Activated CD8-positive, alpha-beta memory T cell treated with anti-CD3 and anti-CD28 coated beads for 1 hour (primary cell): ENCODE data around the gene SORCS1.
"Not testable (repeated sequence)": the region's sequence is repeated elsewhere in the genome, so short reads cannot be mapped to it uniquely, and the experiment has no call there.

ENCODE experiments used
- DNase-seq, 2 donors: peaks; one replicate each; pipeline ENCODE4 v3.0.0-alpha.2; 2020; ENCODE audit warnings: low read depth in 1 of 2; ENCODE audit errors: extremely low read depth in 1 of 2

Gene SORCS1

DNA sequence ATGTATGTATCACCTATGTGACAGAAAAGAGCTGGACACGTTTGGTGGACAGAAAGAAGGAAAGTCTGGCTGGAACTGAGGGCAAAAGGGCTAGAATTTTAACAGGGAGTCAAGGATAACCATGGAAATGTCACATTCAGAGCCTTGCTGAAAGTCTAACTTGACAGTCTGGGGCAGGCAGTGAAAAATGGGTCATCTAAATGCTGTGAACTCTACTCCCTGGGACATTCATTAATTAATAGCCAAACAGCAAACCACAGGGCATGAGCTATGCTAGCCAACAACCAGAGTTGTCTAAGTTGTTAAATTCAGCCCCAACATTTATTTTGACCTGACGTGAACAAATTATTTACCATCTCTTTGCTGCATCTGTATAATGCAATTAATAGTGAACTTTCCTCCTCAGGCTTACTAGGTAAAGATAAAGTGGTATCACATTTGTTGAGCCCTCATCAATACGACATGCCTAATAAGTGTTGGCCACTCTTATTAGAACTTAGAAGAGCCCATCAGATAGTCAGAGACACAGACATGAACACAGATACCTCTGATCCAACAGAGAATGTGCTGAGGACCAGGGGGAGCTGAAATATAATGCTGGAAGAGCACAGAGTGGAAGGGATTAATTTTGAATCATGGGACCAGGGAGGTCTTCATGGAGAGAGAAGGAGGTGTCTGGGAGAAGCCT is 109.9 kb downstream of the SORCS1 start:
- DNase-seq, result no peak

DNA sequence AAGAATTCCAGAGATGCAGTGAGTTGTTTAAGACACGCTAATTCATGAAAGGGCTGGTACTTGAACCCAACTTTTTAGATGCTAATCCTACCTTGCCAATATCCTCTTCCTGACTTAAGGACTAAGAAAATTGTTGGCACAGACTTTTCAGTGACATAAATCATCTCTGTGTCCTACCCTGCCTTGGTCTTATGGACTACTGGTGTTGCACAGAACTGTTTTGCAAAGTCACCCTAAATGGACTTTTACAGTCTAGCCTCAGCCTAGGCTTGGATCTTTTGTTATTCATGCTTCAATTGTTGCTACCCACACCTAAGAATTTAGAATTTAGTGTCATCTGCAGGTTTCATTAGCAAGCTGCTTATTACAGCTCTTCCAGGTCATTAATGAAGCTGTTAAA is 112.7 kb downstream of the SORCS1 start:
- no peak for DNase-seq

DNA sequence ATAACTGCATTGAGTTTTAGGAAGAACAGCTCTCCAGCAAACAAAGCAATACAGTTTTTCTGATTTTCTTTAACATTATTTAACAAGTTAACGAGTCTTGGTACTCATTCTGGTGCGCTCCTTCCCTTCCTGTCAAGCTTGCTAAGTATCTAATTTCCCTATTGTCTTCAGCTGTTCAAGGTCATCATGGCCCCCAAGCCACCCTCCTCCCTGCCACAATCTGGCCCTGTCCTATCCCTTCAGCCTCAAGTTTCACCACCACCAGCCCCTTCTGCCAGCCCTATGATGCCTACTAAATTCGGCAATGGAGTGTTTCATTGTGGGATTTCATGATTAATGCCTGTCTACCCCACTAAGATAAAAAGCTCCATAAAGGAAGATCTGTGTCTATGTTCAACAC is 121.0 kb downstream of the SORCS1 start:
- DNase-seq, result no peak

DNA sequence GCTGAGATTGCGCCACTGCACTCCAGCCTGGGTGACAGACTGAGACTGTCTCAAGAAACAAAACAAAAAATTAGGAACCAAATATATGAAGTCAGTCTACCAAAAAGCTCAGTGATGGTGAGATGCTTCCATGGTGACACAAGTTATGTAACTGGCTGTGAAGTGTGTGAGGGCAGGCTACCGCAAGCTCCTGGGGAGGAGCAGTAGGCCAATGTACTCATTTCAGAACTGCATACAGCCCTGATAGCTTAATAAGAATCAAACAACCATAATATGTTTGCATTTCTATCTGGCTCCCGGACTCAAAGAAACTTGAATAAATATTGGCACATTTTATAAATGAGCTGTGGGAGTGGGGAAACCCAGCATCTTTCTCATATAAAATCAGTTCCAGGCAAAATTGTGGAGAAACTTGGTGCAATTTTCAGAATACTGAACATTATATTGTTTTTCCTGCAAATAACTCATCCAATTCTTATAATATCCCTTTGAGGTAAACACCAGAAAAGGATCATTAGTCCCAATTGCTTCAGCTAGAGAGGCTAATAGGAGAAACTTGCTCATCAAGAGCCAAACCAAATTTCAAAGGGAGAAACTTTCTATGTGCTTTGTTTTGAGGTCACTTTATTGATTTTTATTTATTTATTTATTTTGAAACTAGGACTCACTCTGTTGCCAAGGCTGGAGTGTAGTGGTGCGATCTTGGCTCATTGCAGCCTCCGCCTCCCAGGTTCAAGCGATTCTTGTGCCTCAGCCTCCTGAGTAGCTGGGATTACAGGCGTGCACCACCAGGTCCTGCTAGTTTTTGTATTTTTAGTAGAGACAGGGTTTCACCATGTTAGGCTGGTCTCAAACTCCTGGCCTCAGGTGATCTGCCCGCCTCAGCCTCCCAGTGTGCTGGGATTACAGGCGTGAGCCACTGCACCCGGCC is 127.0 kb downstream of the SORCS1 start:
- DNase-seq, result no peak

DNA sequence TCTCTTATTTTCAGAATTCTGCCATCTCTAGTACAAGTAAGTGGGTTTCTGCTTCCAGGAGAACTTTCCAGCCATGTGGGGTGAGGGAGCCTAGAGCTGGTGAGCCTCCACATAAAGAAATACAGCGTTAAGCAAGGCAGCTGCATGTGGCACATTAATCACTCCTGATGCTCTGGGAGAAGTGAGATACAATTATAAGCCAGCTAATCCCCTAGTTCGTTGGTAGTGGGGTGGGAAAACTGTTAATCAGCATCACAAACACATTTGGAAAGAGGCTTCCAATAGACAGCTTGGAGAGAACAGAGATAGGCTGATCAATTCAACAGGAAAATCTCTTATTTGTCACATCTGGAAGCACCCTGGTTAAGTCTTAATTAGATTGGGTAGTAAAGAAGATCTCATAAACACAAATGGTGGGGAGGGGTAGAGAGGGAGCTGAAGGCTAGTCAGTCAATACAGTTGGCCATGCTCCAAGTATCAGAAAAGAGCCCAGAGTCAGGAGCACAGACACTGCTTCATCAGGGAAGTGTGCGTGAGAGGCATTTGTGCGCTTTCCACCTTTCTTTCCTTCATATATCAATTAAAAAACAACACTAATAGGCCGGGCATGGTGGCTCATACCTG is 130.6 kb downstream of the SORCS1 start:
- no peak for DNase-seq

DNA sequence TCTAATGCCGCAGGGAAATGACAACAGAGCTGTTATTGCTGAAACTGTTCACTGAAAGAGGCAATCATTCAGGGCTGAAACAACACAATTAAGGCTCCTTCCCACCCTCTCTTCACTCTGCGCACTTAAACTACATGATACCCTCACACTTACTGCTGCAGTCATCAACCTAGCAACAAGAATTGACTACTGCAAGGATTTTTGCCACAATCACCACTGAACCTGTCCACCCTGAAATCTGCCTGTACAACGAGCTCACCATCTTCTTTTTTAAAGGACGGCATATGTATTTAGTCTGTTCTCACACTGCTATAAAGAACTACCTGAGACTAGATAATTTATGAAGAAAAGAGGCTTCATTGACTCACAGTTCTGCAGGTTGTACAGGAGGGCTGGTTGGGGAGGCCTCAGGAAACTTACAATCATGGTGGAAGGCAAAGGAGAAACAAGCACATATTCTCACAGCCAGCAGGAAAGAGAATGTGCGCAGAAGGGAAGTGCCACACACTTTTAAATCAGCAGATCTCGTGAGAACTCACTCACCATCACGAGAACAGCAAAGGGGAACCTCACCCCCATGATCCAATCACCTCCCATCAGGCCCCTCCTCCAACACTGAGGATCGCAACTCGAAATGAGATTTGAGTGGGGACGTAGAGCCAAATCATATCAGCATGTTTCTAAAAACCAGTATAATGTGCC is 131.7 kb downstream of the SORCS1 start:
- no peak for DNase-seq

DNA sequence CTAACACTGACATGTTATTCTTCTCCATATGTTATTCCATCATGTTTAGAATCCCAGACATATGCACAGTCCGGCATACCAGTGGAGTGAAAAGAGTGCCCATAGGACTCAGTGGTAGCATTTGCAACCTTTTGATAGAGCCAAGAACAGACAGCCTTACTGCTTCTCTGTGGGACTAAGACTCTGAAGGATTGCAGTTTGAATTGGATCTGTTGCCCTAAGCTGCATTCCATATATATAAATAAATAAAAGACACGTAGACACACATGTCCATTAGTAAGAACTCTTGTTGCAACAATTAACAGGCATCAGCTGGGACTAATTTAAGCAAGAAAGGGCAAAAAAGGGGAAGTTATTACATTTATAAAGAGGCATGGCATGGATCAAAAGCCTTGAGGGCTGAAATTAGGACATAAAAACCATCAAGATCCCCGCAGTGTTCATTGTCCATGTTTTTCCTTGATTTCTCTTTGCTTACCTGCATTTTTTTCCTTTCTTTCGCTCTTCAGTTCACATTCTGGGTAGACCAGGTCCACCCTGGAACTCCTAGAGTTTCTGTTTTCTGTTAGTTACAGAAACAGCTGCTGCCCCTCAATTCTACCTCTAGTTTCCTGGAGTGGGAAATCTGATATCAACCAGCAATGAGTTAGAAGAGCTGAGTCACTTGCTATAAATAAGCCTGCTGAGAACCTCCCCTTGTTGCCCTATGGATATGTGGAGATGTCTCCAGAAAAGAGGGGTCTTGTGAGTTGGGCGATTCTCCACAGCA is 132.4 kb downstream of the SORCS1 start:
- DNase-seq, result no peak

DNA sequence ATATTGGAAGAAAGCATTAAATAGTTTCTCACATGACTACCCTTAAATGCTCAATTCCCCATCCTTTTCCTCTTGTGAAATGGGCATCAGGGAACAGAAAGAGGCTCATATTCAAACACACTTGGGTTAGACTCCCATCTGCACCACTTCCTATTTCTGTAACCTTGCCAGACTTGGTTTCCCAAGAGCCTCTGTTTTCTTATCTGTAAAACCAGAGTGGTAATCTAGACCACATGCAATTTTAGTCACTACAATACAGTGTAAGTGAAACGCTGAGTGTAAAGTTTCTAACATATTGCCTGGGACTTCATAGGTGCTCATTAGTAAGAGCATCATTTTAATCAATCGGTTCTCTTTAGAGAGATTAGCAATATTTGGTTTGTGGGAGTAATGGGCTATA is 136.3 kb downstream of the SORCS1 start:
- no peak for DNase-seq

DNA sequence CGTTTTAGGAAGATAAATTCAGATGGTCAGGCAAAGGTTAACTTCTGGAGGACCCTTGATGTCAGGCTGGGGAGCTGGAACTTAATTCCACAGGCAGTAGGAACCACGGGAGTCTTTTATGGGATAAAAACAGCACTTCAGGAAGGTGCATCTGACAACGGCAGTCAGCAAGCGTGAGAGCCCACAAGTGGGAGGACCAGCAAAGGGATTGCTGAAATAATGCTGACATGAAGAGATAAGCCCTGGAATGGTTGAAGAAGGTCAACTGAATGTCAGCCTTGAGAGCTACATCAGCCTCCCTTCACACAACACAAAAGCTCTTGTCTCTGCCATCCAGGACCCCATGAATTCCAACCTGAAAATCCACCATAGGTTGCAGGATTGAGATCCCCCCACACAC is 138.8 kb downstream of the SORCS1 start:
- no peak for DNase-seq

DNA sequence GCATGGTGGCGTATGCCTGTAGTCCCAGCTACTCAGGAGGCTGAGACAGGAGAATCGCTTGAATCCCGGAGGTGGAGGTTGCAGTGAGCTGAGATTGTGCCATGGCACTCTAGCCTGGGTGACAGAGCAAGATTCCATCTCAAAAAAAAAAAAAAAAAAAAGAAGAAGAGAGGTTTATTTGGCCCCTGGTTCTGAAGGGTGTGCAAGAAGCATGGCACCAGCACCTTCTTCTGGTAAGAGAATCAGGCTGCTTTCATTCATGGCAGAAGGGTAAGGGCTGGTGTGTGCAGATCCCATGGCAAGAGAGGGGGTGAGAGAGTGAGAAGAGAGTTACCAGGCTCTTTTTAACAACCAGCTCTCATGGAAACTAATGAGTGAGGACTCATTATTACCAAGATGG is 140.5 kb downstream of the SORCS1 start:
- not testable (repeated sequence) for DNase-seq

DNA sequence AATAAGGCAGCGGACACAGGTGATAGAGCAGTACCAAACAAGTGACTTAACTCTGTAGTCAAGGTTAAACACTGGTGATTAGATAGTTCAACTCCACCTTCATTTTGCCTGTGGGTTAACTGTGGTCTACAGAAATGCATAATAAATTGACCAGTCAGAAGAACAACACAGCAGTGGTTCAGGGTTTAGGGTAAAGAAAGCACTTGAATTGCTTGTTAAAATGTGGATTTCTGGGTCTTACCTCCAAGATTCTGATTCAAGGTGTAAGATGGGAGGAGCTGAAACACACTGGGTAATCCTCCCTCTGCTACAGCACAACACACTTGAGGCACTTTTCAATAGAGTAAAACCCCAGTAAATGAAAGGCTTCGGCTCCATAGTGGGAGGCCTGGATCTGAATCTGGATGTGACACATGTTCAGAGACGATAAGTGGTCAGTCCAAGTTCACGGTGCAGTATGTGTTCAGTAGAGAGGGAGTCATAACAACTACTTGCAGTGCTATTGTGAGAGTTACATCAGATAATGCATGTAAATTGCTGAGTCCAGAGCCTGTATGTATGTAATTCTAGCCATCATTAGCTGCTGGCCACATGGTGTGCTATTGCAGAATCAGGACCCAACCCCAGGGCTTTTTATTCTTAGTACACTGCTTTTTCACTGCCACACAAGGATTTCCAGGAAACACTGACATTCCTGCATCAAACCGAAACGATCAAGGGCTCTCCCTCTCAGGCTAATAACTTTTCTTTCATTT is 141.7 kb downstream of the SORCS1 start:
- no peak for DNase-seq

DNA sequence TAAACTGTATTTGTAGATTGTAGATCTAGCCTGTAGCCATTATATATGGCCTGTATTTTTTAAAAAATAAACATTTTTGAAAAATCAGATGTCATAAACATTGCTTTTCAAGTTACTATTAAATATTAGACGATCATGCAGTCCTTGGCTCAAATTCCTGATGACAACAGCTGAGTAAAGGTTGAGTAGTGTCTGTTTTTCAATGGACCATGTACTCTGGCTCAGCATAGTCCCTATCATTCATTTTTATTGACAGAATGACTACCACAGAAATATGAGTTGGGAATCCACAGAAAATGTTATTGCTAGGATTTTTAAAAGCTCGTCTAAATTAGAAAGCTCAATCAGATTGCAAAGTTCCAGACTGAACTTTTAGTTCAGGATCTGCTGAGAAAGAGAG is 145.4 kb downstream of the SORCS1 start:
- DNase-seq, result no peak

DNA sequence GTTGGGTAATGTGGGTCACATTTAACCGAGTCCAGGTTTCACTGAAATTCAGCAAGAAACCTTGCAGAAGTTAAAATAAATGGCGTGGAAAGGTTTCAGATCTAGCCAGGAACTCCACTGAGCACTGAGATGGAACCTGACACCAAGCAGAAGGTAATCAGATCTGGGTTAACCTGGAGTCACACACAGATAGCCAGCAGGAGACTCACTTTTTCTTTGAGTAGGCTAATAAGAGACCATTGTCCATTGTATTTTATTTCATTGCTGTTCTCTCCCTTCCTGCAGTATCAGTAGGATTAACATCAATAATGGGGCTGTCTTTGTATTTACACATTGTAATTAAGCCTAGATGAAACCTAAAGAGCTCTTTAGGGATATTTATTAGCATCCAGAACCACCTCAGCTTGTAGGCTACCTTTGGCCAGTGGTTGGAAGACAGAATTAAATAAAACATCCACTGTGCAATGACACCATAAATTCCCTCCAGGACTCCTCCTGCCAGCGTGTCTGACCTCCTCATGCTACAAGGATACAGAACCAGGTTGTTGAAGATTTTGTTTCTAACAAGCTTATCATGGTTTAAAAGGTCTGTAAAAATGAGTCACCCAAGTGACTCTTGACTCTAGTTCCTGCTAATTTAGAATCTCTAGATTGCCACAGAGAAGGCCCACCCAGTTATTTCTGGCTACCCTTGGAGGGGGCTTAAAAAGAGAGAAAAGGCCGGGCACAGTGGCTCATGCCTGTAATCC is 151.1 kb downstream of the SORCS1 start:
- no peak for DNase-seq

DNA sequence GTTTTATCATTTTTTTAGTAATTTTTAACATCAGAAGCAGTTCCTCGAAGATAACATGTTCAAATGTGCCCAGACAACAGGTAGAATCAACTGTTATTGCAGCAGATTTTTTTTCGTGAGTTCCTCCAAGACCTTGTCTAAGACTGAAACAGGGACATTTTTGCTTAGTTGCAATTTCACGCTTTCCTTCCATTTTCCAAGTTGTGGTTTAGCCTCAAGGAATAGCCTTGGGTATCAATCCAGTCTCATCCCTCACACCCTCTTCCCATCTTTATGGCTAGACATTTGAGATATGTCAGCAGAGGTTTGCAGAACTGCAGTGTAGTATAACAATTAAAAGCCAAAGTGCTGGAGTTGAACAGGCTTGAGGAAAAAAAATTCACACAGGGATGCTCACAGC is 152.5 kb downstream of the SORCS1 start:
- no peak for DNase-seq

DNA sequence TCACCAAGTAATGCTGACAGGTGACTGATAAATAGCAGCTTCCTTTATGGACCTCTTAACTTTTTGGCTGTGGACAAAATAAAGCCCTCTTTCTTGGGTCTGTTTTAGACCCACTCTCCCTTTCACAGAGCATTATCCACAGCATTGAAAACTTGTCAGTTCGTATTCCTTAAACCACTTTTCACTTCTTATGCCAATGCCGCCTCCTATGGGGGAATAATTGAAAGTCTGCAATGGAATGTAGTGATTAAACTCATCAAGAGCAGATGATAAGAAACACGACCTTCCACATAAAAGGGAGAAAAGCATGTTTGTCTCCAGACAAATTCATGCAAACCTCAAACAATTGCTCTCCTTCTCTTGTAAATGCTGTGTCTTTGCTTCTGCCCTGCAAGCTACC is 153.4 kb downstream of the SORCS1 start:
- no peak for DNase-seq

DNA sequence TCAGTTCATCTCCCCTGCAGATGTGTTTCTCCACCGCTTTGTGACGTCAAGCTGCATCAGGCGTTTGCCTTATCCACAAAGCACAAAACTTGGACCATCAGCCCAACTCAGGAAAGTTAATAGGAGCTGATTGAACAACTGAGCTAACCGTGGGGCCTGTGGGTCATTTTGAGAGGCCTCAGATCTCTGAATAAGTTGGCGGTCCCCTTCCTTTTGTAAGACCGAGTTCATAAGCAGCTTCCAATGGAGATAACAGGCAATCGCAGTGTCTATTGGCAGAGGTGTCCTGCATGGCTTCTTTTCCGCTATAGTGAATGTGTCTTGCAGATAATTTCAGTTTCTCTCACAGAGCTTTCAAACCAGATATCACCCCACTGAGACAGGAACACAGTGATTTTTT is 154.0 kb downstream of the SORCS1 start:
- no peak for DNase-seq

DNA sequence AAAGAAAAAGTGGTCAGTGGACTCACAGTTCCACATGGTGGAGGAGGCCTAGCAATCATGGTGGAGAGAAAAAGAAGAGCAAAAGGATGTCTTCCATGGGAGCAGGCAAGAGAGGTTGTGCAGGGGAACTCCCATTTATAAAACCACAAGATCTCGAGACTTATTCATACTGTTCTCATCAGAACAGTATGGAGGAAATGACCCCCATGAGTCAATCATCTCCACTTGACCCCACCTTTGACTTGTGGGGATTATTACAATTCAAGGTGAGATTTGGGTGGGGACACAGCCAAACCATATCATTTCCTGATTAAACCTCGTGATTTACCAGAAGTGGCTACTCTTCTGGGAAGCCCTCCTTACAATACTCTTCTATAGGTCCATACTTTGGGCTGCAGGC is 160.1 kb downstream of the SORCS1 start:
- no peak for DNase-seq

DNA sequence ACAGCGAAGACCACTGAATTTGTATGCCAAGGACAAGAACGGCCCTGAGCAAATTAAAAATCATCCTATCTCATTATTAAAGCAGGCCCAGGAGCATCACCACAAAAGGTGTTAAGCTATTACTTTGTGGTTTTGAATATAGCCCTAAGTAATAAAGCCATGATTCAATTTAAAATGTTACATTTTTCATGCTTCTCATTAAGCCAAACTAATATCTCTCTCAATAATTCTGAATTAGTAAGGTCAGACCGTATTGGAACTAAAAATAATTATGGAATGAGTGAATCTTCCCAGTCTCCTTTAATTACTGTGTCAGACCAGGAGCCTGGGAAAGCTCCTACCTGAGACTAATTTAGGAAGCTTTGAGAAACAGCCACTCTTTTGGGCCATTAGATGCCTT is 162.4 kb downstream of the SORCS1 start:
- DNase-seq, result no peak

DNA sequence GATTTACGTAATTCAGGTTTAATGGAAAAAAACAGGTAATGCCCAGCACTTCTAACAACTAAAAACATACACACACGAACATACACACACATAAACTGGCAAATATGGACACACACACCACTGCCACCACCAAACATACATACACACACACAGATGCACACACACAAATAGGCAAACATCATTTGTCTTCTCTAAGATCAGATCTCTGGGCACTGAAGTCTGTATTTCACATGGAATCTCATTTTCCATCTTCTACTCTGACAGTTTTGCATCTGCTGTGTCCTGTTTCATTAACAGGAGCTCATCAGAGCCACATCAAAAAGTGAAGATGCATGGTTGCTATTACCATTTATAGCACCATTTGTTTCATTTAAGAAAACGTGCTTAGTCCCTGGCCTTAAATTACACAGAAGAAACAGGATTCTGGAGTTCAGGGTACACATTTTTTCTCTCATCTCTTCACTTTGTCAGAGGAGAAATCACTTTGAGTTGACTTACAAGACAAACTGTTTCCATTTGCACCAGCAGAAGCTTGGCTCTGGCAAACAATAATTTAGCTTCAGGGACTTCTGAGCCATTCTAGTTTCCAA is 165.3 kb downstream of the SORCS1 start:
- no peak for DNase-seq
